B cell (primary cell): ENCODE measurements around the gene TRMU. TPM values are rescaled to one million over a fixed set of nuclear protein-coding genes. Genes with fewer than 3 reads are reported as not detected.

Experiments
- ATAC-seq: fragments of 200-7000 bp; cut with Tn5 transposase; one replicate; pipeline ENCODE4 v1.10.0; 2021; ENCODE audit warnings: low read depth, mild to moderate bottlenecking, moderate number of reproducible peaks, moderate library complexity
- CTCF ChIA-PET: fragments of 350-600 bp; sonication (Branson Sonifier 250); formaldehyde crosslinking; loops from one replicate; lab custom pipeline; 2021; ENCODE audit warnings: antibody characterized with exemption, inconsistent platforms; lab: Charles Lee
- POLR2A ChIA-PET: fragments of 350-600 bp; sonication (Branson Sonifier 250); formaldehyde crosslinking; loops from one replicate; lab custom pipeline; 2021; ENCODE audit warnings: antibody characterized with exemption; lab: Charles Lee
- DNase-seq: peaks from one replicate; pipeline ENCODE4 v3.0.0; 2013
- H2AFZ ChIP-seq: 2 replicates; pipeline ENCODE4 v1.6.1; 2012; ENCODE audit warnings: mild to moderate bottlenecking, low read depth, low read length; ENCODE audit not compliant: insufficient read depth, poor library complexity, severe bottlenecking
- H3K27ac ChIP-seq, 2 donors: 1 replicate in 1 of 2; 2 replicates in 1 of 2; pipeline ENCODE4 v1.5.1; 2012 to 2013; ENCODE audit warnings: low read length in 2 of 2, mild to moderate bottlenecking in 2 of 2, moderate library complexity in 1 of 2
- H3K27me3 ChIP-seq, 4 experiments: fragments of 200-600 bp in 1 of 4; sonication (generic) in 1 of 4; replicated peaks in 1 of 4; 1 replicate in 2 of 4; 2 replicates in 2 of 4; pipeline versions ENCODE4 v1.6.1 to v1.7.0; 2013 to 2016; ENCODE audit warnings: low read length in 3 of 4, mild to moderate bottlenecking in 2 of 4, mixed read lengths in 1 of 4, moderate library complexity in 1 of 4; ENCODE audit not compliant: insufficient read depth in 4 of 4, control insufficient read depth in 3 of 4; ENCODE audit errors: control extremely low read depth in 1 of 4
- H3K36me3 ChIP-seq, 2 experiments: replicated peaks in 1 of 2; 1 replicate in 1 of 2; 2 replicates in 1 of 2; pipeline versions ENCODE4 v1.6.1 to v1.7.1; 2013; ENCODE audit warnings: low read length in 1 of 2; ENCODE audit not compliant: insufficient read depth in 2 of 2, control insufficient read depth in 1 of 2; ENCODE audit errors: control extremely low read depth in 1 of 2, extremely low read depth in 1 of 2
- H3K4me1 ChIP-seq, 2 donors: fragments of 200-600 bp in 1 of 2; sonication (generic) in 1 of 2; 1 replicate in 1 of 2; 2 replicates in 1 of 2; pipeline versions ENCODE4 v1.5.1 to v1.6.1; 2013 to 2017; ENCODE audit warnings: low read length in 2 of 2; ENCODE audit not compliant: control insufficient read depth in 2 of 2, insufficient read depth in 2 of 2
- H3K4me2 ChIP-seq: replicated peaks from 2 replicates; pipeline ENCODE3; 2012; ENCODE audit warnings: mild to moderate bottlenecking, low read depth, low read length; ENCODE audit not compliant: poor library complexity, severe bottlenecking
- H3K4me3 ChIP-seq, 5 experiments: fragments of 200-600 bp in 1 of 5; sonication (generic) in 1 of 5; 1 replicate in 3 of 5; 2 replicates in 2 of 5; pipeline versions ENCODE4 v1.5.1 to v1.7.0; 2011 to 2016; ENCODE audit warnings: low read length in 4 of 5, mild to moderate bottlenecking in 4 of 5, low read depth in 2 of 5, control low read depth in 1 of 5, moderate library complexity in 1 of 5; ENCODE audit not compliant: insufficient read depth in 1 of 5; ENCODE audit errors: control extremely low read depth in 1 of 5, extremely low read depth in 1 of 5
- H3K79me2 ChIP-seq: fragments of 200-600 bp; sonication (generic); one replicate; pipeline ENCODE4 v1.6.0; 2016; ENCODE audit warnings: low read length; ENCODE audit not compliant: control insufficient read depth, insufficient read depth
- H3K9ac ChIP-seq: fragments of 200-600 bp; sonication (generic); 2 replicates; pipeline ENCODE4 v1.6.1; 2017; ENCODE audit warnings: mild to moderate bottlenecking, low read length, moderate library complexity
- H3K9me3 ChIP-seq, 3 donors: one replicate each; pipeline versions ENCODE4 v1.6.1 to v1.7.1; 2013; ENCODE audit warnings: low read length in 2 of 3; ENCODE audit not compliant: control insufficient read depth in 2 of 3, insufficient read depth in 1 of 3; ENCODE audit errors: control extremely low read depth in 1 of 3
- H4K20me1 ChIP-seq: 2 replicates; pipeline ENCODE4 v1.6.0; 2012; ENCODE audit warnings: mild to moderate bottlenecking, low read length; ENCODE audit not compliant: insufficient read depth, control insufficient read depth, poor library complexity, severe bottlenecking
- H3K27ac Mint-ChIP-seq: one replicate; pipeline ENCODE4 v1.8.0; 2021; ENCODE audit warnings: mixed read lengths
- H3K27me3 Mint-ChIP-seq: one replicate; pipeline ENCODE4 v1.8.0; 2021; ENCODE audit warnings: mixed read lengths
- H3K4me1 Mint-ChIP-seq: one replicate; pipeline ENCODE4 v1.8.0; 2021; ENCODE audit warnings: mixed read lengths
- H3K4me3 Mint-ChIP-seq: one replicate; pipeline ENCODE4 v1.8.0; 2021; ENCODE audit warnings: mixed read lengths
- H3K9me3 Mint-ChIP-seq: one replicate; pipeline ENCODE4 v1.8.0; 2022; ENCODE audit warnings: mixed read lengths; ENCODE audit not compliant: insufficient read depth
- EZH2 ChIP-seq: IDR thresholded peaks from 2 replicates; pipeline ENCODE4 v1.6.1; 2012; ENCODE audit warnings: borderline replicate concordance, low read depth, mild to moderate bottlenecking, moderate library complexity, low read length; ENCODE audit not compliant: insufficient read depth, poor library complexity, severe bottlenecking
- WGBS: methylation state at CpG from one replicate; pipeline ENCODE4 v1.1.5; 2013; ENCODE audit warnings: missing lambda C conversion rate; ENCODE audit not compliant: insufficient coverage; 5-methylcytosine and 5-hydroxymethylcytosine counted together
- intact Hi-C: fragments of 100-400 bp; cut with micrococcal nuclease; formaldehyde crosslinking; loops from one replicate; pipeline ENCODE4 v1.10.0; 2022
- polyA plus RNA-seq: library from polyadenylated mRNA; depleted of rRNA; stranded (reverse); fragments of >200 nt; gene quantifications from 2 replicates; pipeline ENCODE4 v1.2.3, GENCODE V29; 2012
- total RNA-seq, 2 donors: library from RNA; stranded (reverse); fragments of 120-200 nt in 1 of 2; gene quantifications; 1 replicate in 1 of 2; 2 replicates in 1 of 2; pipeline versions ENCODE4 v1.2.3 to v1.2.4, GENCODE V29; 2013 to 2022
- TF ChIP-seq, protein P1 (sequence below): fragments of 200-600 bp; IDR thresholded peaks from one replicate; pipeline ENCODE4 v1.8.0; 2022; ENCODE audit warnings: antibody characterized with exemption, mild to moderate bottlenecking

Gene TRMU
- total and polyA plus RNA-seq, 2 donors (not counting 1 experiment from before 2014, with no cell fraction given) = 51.0 to 76.9 TPM

DNA sequence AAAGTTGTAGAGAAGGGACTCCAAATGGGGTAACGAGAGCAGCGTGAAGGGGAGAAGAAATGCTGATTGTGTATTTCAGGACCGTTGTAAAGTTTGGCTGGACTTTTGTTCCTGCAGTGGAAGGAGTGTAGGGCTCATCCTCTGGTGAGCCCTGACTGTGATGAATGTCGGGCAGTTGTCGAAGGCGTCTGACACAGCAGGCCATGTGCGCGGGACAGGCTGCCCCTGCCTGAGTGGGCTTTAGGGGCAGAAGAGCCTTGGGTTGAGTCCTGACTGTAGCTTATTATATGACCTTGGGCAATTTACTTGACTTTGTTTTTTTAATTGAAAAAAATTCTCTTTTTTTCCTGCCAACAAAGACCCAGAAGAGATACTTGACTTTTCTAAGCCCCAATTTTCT lies 3.1 kb downstream of the TRMU start:
- Histone ChIP-seq H3K27ac (no peak overlapping the region), H4K20me1 (peaks cover 31% of the 10 kb centered on the region), H3K36me3 (peaks cover 10 to 42% of the 10 kb centered on the region in 2 experiments), H3K9ac (no peak overlapping the region), H3K27me3 (no peaks in the 10 kb centered on the region), H3K4me3 (no peak overlapping the region), H3K9me3 (peaks cover 0 to 4% (median 0%) of the 10 kb centered on the region in 3 donors), H3K4me2 (no peak overlapping the region), H2AFZ (no peak overlapping the region), H3K79me2 (peaks cover 44% of the 10 kb centered on the region), H3K4me1 (peaks cover 13 to 16% of the 10 kb centered on the region in 2 donors)
- H3K27me3 Mint-ChIP-seq = no peaks in the 10 kb centered on the region
- H3K4me1 Mint-ChIP-seq = peaks cover 23% of the 10 kb centered on the region
- H3K27ac Mint-ChIP-seq = no peak overlapping the region
- DNase-seq = no peak
- H3K9me3 Mint-ChIP-seq = no peaks in the 10 kb centered on the region
- CTCF ChIA-PET = interaction anchor here (1.4 kb wide), 1 partner anchor 29 kb away, joined by 3 read pairs; no protein-coding TSS in a partner anchor
- POLR2A ChIA-PET = no interaction called here
- TF ChIP-seq, protein P1, sequence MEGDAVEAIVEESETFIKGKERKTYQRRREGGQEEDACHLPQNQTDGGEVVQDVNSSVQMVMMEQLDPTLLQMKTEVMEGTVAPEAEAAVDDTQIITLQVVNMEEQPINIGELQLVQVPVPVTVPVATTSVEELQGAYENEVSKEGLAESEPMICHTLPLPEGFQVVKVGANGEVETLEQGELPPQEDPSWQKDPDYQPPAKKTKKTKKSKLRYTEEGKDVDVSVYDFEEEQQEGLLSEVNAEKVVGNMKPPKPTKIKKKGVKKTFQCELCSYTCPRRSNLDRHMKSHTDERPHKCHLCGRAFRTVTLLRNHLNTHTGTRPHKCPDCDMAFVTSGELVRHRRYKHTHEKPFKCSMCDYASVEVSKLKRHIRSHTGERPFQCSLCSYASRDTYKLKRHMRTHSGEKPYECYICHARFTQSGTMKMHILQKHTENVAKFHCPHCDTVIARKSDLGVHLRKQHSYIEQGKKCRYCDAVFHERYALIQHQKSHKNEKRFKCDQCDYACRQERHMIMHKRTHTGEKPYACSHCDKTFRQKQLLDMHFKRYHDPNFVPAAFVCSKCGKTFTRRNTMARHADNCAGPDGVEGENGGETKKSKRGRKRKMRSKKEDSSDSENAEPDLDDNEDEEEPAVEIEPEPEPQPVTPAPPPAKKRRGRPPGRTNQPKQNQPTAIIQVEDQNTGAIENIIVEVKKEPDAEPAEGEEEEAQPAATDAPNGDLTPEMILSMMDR = no peak
- no peak for TF ChIP-seq EZH2
- ATAC-seq = no peak
- no peak overlapping the region for H3K4me3 Mint-ChIP-seq
- intact Hi-C loops = no loop called here
- WGBS = 100% methylated on average over 8 of the region's 8 CpGs

DNA sequence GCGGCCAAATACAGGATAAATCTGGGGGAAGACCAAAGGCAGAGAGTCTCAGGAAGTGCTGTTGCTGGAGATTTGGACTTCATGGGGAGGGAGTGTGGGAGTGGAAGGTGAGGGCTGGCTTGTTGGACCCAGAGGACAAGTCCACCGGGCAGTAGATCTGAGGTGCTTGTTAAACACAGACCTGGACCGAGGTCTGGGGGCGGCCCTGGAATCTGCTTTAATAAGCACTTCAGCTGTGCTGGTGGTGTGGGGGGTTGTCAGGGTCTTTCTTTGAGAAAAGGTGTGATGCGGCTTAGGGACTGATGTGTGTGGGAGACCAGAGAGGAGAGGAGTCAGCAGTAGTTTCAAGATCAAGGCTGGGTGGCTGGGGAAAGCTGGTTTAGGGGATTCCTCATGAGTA lies 4.4 kb downstream of the TRMU start:
- peaks cover 31% of the 10 kb centered on the region for H4K20me1 ChIP-seq
- Mint-ChIP-seq H3K4me3 (no peak overlapping the region), H3K9me3 (no peaks in the 10 kb centered on the region), H3K27me3 (no peaks in the 10 kb centered on the region), H3K4me1 (peaks cover 20% of the 10 kb centered on the region), H3K27ac (no peak overlapping the region)
- peaks cover 44% of the 10 kb centered on the region for H3K79me2 ChIP-seq
- no peak overlapping the region for H2AFZ ChIP-seq
- H3K4me1 ChIP-seq = peaks cover 12 to 13% of the 10 kb centered on the region in 2 donors
- WGBS = 94% methylated on average over 5 of the region's 5 CpGs
- H3K36me3 ChIP-seq = peaks cover 10 to 52% of the 10 kb centered on the region in 2 experiments
- ChIA-PET POLR2A (no interaction called here), CTCF (interaction anchor here (0.8 to 1.5 kb wide), 3 partner anchors 23 to 333 kb away, joined by 3 to 4 read pairs (median 3); no protein-coding TSS in a partner anchor)
- no peak for ATAC-seq
- no peak overlapping the region for H3K4me2 ChIP-seq
- no peak overlapping the region for H3K4me3 ChIP-seq
- TF ChIP-seq, protein P1 = no peak
- TF ChIP-seq EZH2 = no peak
- H3K9me3 ChIP-seq = peaks cover 0 to 4% (median 0%) of the 10 kb centered on the region in 3 donors
- no peak overlapping the region for H3K27ac ChIP-seq
- no peak overlapping the region for H3K9ac ChIP-seq
- intact Hi-C loops = no loop called here
- no peaks in the 10 kb centered on the region for H3K27me3 ChIP-seq
- DNase-seq = no peak
